Measurements from ENCODE around the gene MREG. TPM values are rescaled to one million over a fixed set of nuclear protein-coding genes. Genes with fewer than 3 reads are reported as not detected.

MREG gene
- total RNA-seq, 1 donor from 2014 or later = 11.9 TPM

DNA sequence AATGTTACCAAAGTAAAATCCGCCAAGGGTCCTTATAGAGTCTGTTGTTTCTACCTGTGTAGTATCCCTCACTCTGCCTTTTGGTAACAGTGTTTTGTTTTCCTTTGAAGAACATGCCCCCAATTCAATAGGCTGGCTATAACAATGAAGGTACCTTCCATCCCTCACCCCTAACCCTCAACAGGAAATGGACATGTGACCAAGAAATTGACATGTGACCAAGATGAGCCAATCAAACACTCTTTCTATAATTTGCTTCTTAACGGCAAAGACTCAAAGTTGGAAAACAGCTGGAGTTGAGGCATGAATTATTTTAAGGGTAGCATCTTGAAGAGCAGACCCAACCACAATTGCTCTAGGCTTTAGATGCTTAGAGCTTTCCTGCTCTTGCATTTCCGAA is 5.4 kb upstream of the MREG start:
- peaks cover 3% of the 10 kb centered on the region for H3K4me1 Mint-ChIP-seq
- H3K4me3 Mint-ChIP-seq = no peak overlapping the region
- TF ChIP-seq, protein P1, sequence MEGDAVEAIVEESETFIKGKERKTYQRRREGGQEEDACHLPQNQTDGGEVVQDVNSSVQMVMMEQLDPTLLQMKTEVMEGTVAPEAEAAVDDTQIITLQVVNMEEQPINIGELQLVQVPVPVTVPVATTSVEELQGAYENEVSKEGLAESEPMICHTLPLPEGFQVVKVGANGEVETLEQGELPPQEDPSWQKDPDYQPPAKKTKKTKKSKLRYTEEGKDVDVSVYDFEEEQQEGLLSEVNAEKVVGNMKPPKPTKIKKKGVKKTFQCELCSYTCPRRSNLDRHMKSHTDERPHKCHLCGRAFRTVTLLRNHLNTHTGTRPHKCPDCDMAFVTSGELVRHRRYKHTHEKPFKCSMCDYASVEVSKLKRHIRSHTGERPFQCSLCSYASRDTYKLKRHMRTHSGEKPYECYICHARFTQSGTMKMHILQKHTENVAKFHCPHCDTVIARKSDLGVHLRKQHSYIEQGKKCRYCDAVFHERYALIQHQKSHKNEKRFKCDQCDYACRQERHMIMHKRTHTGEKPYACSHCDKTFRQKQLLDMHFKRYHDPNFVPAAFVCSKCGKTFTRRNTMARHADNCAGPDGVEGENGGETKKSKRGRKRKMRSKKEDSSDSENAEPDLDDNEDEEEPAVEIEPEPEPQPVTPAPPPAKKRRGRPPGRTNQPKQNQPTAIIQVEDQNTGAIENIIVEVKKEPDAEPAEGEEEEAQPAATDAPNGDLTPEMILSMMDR (IDR thresholded peaks at IDR 0.05; ENCODE audit: unreplicated experiment) = no peak
- DNase-seq (ENCODE audit: low spot score in 2 of 2, unreplicated experiment in 2 of 2) = no peak
- no peak overlapping the region for H3K27ac Mint-ChIP-seq
- no peaks in the 10 kb centered on the region for H3K9me3 Mint-ChIP-seq
- no peaks in the 10 kb centered on the region for H3K27me3 Mint-ChIP-seq (ENCODE audit: low read depth)
- no peaks in the 10 kb centered on the region for H3K36me3 Mint-ChIP-seq

DNA sequence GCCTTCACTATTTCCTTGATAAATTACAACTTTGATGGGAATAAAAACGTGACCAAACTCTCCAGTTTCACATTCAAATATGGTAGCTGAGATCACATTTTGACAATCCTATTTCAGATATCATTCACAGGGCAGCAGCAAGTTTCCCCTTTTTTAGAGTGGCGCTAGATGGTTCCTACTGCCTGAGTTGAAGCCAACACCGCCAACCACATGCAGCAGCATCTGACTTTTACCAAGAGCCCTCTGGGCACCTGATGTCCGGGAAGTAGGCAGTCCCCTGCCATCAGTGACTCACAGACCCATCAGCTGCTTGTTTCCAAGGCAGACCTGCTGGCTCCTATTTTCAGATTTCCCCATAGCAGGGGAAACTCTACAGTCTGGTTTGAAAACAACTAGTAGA is 4.0 kb upstream of the MREG start:
- DNase-seq (ENCODE audit: low spot score in 2 of 2, unreplicated experiment in 2 of 2) = no peak
- Mint-ChIP-seq H3K36me3 (no peaks in the 10 kb centered on the region), H3K4me1 (peaks cover 10% of the 10 kb centered on the region), H3K9me3 (no peaks in the 10 kb centered on the region), H3K27me3 (ENCODE audit: low read depth) (no peaks in the 10 kb centered on the region), H3K27ac (no peak overlapping the region), H3K4me3 (no peak overlapping the region)
- TF ChIP-seq, protein P1 (IDR thresholded peaks at IDR 0.05; ENCODE audit: unreplicated experiment) = no peak

DNA sequence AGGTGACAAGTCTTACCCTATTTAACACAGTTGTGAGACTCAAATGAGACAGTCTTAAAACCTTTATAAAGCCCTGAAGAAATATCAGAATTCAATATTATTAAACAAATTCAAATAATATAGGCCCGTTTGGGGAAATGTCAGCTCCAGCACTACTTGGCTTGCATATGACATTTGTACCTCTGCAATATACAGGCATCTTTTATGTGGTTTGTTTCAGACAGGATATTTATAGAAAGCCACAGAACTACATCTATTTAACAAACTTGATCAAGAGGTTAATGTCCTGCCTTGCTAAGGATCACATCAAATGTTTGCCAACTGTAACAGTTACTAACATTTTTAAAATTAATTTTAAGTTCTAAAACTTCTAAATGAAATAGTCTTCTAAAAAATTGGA is 3.2 kb upstream of the MREG start:
- TF ChIP-seq, protein P1 (IDR thresholded peaks at IDR 0.05; ENCODE audit: unreplicated experiment) = no peak
- no peaks in the 10 kb centered on the region for H3K36me3 Mint-ChIP-seq

DNA sequence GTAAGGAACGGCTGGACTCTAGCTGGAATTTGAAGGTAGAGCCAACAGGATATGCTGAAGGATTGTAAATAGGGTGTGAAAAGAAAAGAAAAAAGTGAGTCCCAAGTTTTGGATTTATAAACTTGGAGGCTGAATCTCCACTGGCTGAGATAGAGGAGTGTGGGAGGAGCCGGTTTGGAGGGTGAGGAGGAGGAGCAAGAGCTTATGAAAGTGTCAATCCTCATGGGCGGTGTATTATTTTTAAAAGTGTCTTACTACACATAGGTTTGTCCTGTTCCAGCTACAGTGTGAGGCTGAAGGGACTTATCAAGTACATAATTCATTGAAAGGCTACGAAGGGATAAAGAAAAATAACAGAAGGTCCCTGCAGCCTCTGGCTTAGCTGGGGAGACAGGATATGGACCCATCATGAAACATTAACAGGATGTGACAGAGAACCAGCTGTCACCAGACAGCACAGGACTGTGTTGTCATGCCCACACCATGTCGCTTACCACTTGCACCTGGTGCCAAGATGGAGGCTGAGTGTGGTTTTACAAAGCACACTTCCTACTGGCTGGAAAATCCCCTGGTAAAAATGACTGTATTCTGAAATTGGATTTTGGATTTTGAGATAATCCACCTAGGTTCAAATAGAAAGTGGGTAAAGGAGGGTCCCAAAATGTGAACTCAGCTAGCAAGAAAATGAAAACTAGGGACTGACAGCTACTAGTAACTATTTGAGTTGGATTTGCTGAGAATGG is 2.5 kb upstream of the MREG start:
- H3K27ac Mint-ChIP-seq = no peak overlapping the region
- H3K36me3 Mint-ChIP-seq = no peaks in the 10 kb centered on the region
- TF ChIP-seq, protein P1 (IDR thresholded peaks at IDR 0.05; ENCODE audit: unreplicated experiment) = no peak
- peaks cover 17% of the 10 kb centered on the region for H3K4me1 Mint-ChIP-seq
- DNase-seq (ENCODE audit: low spot score in 2 of 2, unreplicated experiment in 2 of 2) = no peak
- H3K4me3 Mint-ChIP-seq = no peak overlapping the region
- H3K9me3 Mint-ChIP-seq = no peaks in the 10 kb centered on the region
- H3K27me3 Mint-ChIP-seq (ENCODE audit: low read depth) = no peaks in the 10 kb centered on the region

More for the DNA sequence above, 3.2 kb upstream of the MREG start:
- peaks cover 14% of the 10 kb centered on the region for H3K4me1 Mint-ChIP-seq
- H3K27me3 Mint-ChIP-seq (ENCODE audit: low read depth) = no peaks in the 10 kb centered on the region
- no peaks in the 10 kb centered on the region for H3K9me3 Mint-ChIP-seq
- DNase-seq (ENCODE audit: low spot score in 2 of 2, unreplicated experiment in 2 of 2) = no peak
- no peak overlapping the region for H3K4me3 Mint-ChIP-seq
- no peak overlapping the region for H3K27ac Mint-ChIP-seq

DNA sequence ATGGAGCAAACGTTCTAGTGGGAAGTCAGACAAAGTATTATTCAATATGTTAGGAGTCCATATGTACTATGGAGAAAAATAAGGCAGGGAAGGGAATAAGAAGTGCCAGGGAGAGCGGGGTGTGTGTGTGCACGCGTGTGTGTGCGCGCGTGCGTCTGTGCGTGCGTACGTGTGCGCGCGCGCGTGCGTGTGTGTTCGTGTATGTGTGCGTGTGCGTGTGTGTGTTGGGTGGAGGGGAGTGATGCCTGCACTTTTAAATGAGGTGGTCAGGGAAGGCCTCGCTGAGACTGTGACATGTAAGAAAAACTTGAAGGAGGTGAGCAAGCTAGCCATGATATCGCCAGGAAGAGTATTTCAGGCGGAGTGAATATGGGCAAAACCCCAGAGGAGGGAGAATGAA is 1.6 kb upstream of the MREG start:
- DNase-seq (ENCODE audit: low spot score in 2 of 2, unreplicated experiment in 2 of 2) = no peak
- no peaks in the 10 kb centered on the region for H3K27me3 Mint-ChIP-seq (ENCODE audit: low read depth)
- TF ChIP-seq, protein P1 (IDR thresholded peaks at IDR 0.05; ENCODE audit: unreplicated experiment) = no peak
- H3K4me1 Mint-ChIP-seq = peaks cover 17% of the 10 kb centered on the region
- H3K4me3 Mint-ChIP-seq = no peak overlapping the region
- H3K27ac Mint-ChIP-seq = no peak overlapping the region
- no peaks in the 10 kb centered on the region for H3K36me3 Mint-ChIP-seq
- no peaks in the 10 kb centered on the region for H3K9me3 Mint-ChIP-seq

Data from mesothelial cell of epicardium (in vitro differentiated cells).